DOHH2 (cell line): ENCODE results near the gene ARID4A.
A peak's percentile ranks its signal among the peaks of the same experiment; 100 is the strongest.
"Not testable (repeated sequence)": the region's sequence is repeated elsewhere in the genome, so short reads cannot be mapped to it uniquely, and the experiment has no call there.

ENCODE experiments used
- H3F3A ChIP-seq: fragments of 200-600 bp; sonication (generic), shearing (Covaris generic); 2 replicates; pipeline ENCODE4 v1.6.0; 2016; ENCODE audit warnings: antibody characterized with exemption, mild to moderate bottlenecking; ENCODE audit not compliant: control insufficient read depth, insufficient read depth
- H3K27ac ChIP-seq: fragments of 200-600 bp; sonication (generic); 2 replicates; pipeline ENCODE4 v1.5.1; 2014; ENCODE audit warnings: low read depth, mild to moderate bottlenecking, low read length, moderate library complexity
- H3K27me3 ChIP-seq: fragments of 200-600 bp; sonication (generic); 2 replicates; pipeline ENCODE4 v1.6.1; 2014; ENCODE audit warnings: mild to moderate bottlenecking, low read length, mixed read lengths; ENCODE audit not compliant: control insufficient read depth
- H3K36me3 ChIP-seq: fragments of 200-600 bp; sonication (generic); 2 replicates; pipeline ENCODE4 v1.6.1; 2014; ENCODE audit warnings: mild to moderate bottlenecking, low read length, moderate library complexity, mixed read lengths; ENCODE audit not compliant: control insufficient read depth
- H3K4me1 ChIP-seq: fragments of 200-600 bp; sonication (generic); 2 replicates; pipeline ENCODE4 v1.6.1; 2014; ENCODE audit warnings: mild to moderate bottlenecking, low read length, mixed read lengths; ENCODE audit not compliant: control insufficient read depth
- H3K4me2 ChIP-seq: fragments of 200-600 bp; sonication (generic); 2 replicates; pipeline ENCODE4 v1.6.0; 2014; ENCODE audit warnings: mild to moderate bottlenecking, low read length, moderate library complexity
- H3K4me3 ChIP-seq: fragments of 200-600 bp; sonication (generic); 2 replicates; pipeline ENCODE4 v1.5.1; 2014; ENCODE audit warnings: mild to moderate bottlenecking, low read length, mixed read lengths
- H3K79me2 ChIP-seq: fragments of 200-600 bp; sonication (generic); 2 replicates; pipeline ENCODE4 v1.6.1; 2014; ENCODE audit warnings: mild to moderate bottlenecking, low read length, mixed read lengths; ENCODE audit not compliant: control insufficient read depth
- H3K9me2 ChIP-seq: fragments of 200-600 bp; sonication (generic); replicated peaks from 2 replicates; pipeline ENCODE4 v1.6.1; 2014; ENCODE audit warnings: mild to moderate bottlenecking, low read length, mixed read lengths; ENCODE audit not compliant: control insufficient read depth
- H3K9me3 ChIP-seq: fragments of 200-600 bp; sonication (generic); 2 replicates; pipeline ENCODE4 v1.6.1; 2014; ENCODE audit warnings: antibody characterized with exemption, low read length, mixed read lengths; ENCODE audit not compliant: control insufficient read depth, insufficient read depth
- H4K20me1 ChIP-seq: fragments of 200-600 bp; sonication (generic); 2 replicates; pipeline ENCODE4 v1.6.0; 2014; ENCODE audit warnings: low read depth, mild to moderate bottlenecking, antibody characterized with exemption, low read length, moderate library complexity; ENCODE audit not compliant: control insufficient read depth, insufficient read depth
- CTCF ChIP-seq: fragments of 200-600 bp; sonication (generic); IDR thresholded peaks from one replicate; pipeline ENCODE4 v1.5.1; 2014; ENCODE audit warnings: antibody characterized with exemption, mild to moderate bottlenecking, low read depth, low read length; ENCODE audit not compliant: poor library complexity, severe bottlenecking
- EZH2phosphoT487 ChIP-seq: fragments of 200-600 bp; sonication (generic); IDR thresholded peaks from 2 replicates; pipeline ENCODE4 v1.6.1; 2017; ENCODE audit warnings: borderline replicate concordance, mild to moderate bottlenecking, antibody characterized with exemption, low read length, moderate library complexity, mixed read lengths

The ARID4A gene

GRCh38 chr14:58298477-58299400 is at the start of gene ARID4A:
Gene ARID4A (plus strand): TSS chr14:58298555. CDS start chr14:58299855, 1,300 bp downstream.
- peaks cover 58% of the 10 kb centered on the region for H3K36me3 ChIP-seq

GRCh38 chr14:58249611-58250010 is 48.7 kb upstream of the ARID4A start:
- peaks cover 25% of the 10 kb centered on the region for H4K20me1 ChIP-seq

More at GRCh38 chr14:58298477-58299400, at the start of gene ARID4A:
- H3K79me2 ChIP-seq = peaks cover 76% of the 10 kb centered on the region
- H3K9me2 ChIP-seq = no peaks in the 10 kb centered on the region
- no peak for TF ChIP-seq EZH2phosphoT487
- no peak for TF ChIP-seq CTCF
- H3K9me3 ChIP-seq = no peaks in the 10 kb centered on the region
- no peaks in the 10 kb centered on the region; the same call in 1 of the 2 replicates for H3F3A ChIP-seq
- H3K4me2 ChIP-seq = peak within 1 kb of the TSS; percentile 94
- H3K27me3 ChIP-seq = no peaks in the 10 kb centered on the region
- peaks cover 16% of the 10 kb centered on the region for H3K4me1 ChIP-seq
- peak within 1 kb of the TSS; percentile 85 for H3K4me3 ChIP-seq
- H3K27ac ChIP-seq = peak within 1 kb of the TSS; percentile 89
- peaks cover 10% of the 10 kb centered on the region; the same call in 1 of the 2 replicates for H4K20me1 ChIP-seq

GRCh38 chr14:58258156-58258555 is 40.2 kb upstream of the ARID4A start:
- H3K27ac ChIP-seq = no peak overlapping the region
- H4K20me1 ChIP-seq = no peaks in the 10 kb centered on the region

More at GRCh38 chr14:58249611-58250010, 48.7 kb upstream of the ARID4A start:
- Histone ChIP-seq H3K27me3 (no peaks in the 10 kb centered on the region), H3K9me3 (no peaks in the 10 kb centered on the region), H3K79me2 (peaks cover 95% of the 10 kb centered on the region), H3F3A (peaks cover 14% of the 10 kb centered on the region), H3K4me2 (no peak overlapping the region), H3K27ac (no peak overlapping the region), H3K9me2 (no peaks in the 10 kb centered on the region), H3K4me3 (no peak overlapping the region), H3K36me3 (peaks cover 86% of the 10 kb centered on the region), H3K4me1 (peaks cover 15% of the 10 kb centered on the region)
- no peak for TF ChIP-seq CTCF
- no peak for TF ChIP-seq EZH2phosphoT487

GRCh38 chr14:58262005-58262404 is 36.4 kb upstream of the ARID4A start:
- not testable (repeated sequence) for H3K9me3 ChIP-seq
- Histone ChIP-seq H3K79me2 (peaks cover 12% of the 10 kb centered on the region), H3K36me3 (peaks cover 87% of the 10 kb centered on the region)

More at GRCh38 chr14:58258156-58258555, 40.2 kb upstream of the ARID4A start:
- Histone ChIP-seq H3K4me2 (no peak overlapping the region), H3K9me2 (no peaks in the 10 kb centered on the region), H3K4me3 (no peak overlapping the region), H3F3A (peaks cover 17% of the 10 kb centered on the region; the same call in 1 of the 2 replicates), H3K4me1 (no peaks in the 10 kb centered on the region), H3K9me3 (no peaks in the 10 kb centered on the region), H3K79me2 (peaks cover 28% of the 10 kb centered on the region), H3K36me3 (peaks cover 87% of the 10 kb centered on the region), H3K27me3 (no peaks in the 10 kb centered on the region)
- TF ChIP-seq CTCF (no peak), EZH2phosphoT487 (no peak)

More at GRCh38 chr14:58262005-58262404, 36.4 kb upstream of the ARID4A start:
- H3K27me3 ChIP-seq, H4K20me1 ChIP-seq, H3K9me2 ChIP-seq, H3K4me3 ChIP-seq, H3K4me2 ChIP-seq, H3K4me1 ChIP-seq, H3K27ac ChIP-seq: not testable (repeated sequence)
- H3F3A ChIP-seq = peaks cover 30% of the 10 kb centered on the region
